ENCODE data around the gene MAU2. TPM values are rescaled to one million over a fixed set of nuclear protein-coding genes. Genes with fewer than 3 reads are reported as not detected.

MAU2 gene
- total and polyA plus RNA-seq, 2 of the 13 experiments (the other 11 are each of a cell fraction or from before 2014, with no cell fraction given), result 16.8 to 33.8 TPM

- TF ChIP-seq, protein P1, sequence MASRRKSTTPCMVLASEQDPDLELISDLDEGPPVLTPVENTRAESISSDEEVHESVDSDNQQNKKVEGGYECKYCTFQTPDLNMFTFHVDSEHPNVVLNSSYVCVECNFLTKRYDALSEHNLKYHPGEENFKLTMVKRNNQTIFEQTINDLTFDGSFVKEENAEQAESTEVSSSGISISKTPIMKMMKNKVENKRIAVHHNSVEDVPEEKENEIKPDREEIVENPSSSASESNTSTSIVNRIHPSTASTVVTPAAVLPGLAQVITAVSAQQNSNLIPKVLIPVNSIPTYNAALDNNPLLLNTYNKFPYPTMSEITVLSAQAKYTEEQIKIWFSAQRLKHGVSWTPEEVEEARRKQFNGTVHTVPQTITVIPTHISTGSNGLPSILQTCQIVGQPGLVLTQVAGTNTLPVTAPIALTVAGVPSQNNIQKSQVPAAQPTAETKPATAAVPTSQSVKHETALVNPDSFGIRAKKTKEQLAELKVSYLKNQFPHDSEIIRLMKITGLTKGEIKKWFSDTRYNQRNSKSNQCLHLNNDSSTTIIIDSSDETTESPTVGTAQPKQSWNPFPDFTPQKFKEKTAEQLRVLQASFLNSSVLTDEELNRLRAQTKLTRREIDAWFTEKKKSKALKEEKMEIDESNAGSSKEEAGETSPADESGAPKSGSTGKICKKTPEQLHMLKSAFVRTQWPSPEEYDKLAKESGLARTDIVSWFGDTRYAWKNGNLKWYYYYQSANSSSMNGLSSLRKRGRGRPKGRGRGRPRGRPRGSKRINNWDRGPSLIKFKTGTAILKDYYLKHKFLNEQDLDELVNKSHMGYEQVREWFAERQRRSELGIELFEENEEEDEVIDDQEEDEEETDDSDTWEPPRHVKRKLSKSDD (CRISPR knock-in tag; IDR thresholded peaks at IDR 0.05; ENCODE audit: low read depth), result peak; percentile 85
- TF ChIP-seq ZFYVE20 (CRISPR knock-in tag; IDR thresholded peaks at IDR 0.05; ENCODE audit: borderline replicate concordance, low read depth) (peak; percentile 79; the same call in 1 of the 2 replicates), XRCC5 (optimal IDR thresholded peaks at IDR 0.05; ENCODE audit: low read length) (peak; percentile 66), AFF4 (CRISPR knock-in tag; IDR thresholded peaks at IDR 0.05) (no peak), GATA4 (IDR thresholded peaks at IDR 0.05; ENCODE audit: borderline replicate concordance, low read depth) (no peak), ZSCAN31 (CRISPR knock-in tag; IDR thresholded peaks at IDR 0.05; ENCODE audit: low read depth) (peak; percentile 70; the same call in 1 of the 2 replicates), ZMYM3 (CRISPR knock-in tag; IDR thresholded peaks at IDR 0.05) (no peak), KDM4B (CRISPR knock-in tag; IDR thresholded peaks at IDR 0.05) (no peak), HNRNPUL1 (IDR thresholded peaks at IDR 0.05; ENCODE audit: low read depth, low read length) (0 out of 2 replicates have a peak, but pooled peaks have one; percentile 52), RNF2 (conservative IDR thresholded peaks at IDR 0.05; ENCODE audit: low read depth) (peak; percentile 79), HOXA3 (CRISPR knock-in tag; IDR thresholded peaks at IDR 0.05) (peak; percentile 92), TFAP4 (IDR thresholded peaks at IDR 0.05; ENCODE audit: borderline replicate concordance, low read depth) (peak; percentile 84), SETDB1 (CRISPR knock-in tag; IDR thresholded peaks at IDR 0.05; ENCODE audit: borderline replicate concordance) (no peak), ZBTB42 (CRISPR knock-in tag; IDR thresholded peaks at IDR 0.05) (peak; percentile 83; the same call in 1 of the 2 replicates), AGO2 (optimal IDR thresholded peaks at IDR 0.05; ENCODE audit: low read depth, low read length) (peak; percentile 56), ZNF589 (CRISPR knock-in tag; conservative IDR thresholded peaks at IDR 0.05) (peak; percentile 85)
- TF ChIP-seq, protein P2, sequence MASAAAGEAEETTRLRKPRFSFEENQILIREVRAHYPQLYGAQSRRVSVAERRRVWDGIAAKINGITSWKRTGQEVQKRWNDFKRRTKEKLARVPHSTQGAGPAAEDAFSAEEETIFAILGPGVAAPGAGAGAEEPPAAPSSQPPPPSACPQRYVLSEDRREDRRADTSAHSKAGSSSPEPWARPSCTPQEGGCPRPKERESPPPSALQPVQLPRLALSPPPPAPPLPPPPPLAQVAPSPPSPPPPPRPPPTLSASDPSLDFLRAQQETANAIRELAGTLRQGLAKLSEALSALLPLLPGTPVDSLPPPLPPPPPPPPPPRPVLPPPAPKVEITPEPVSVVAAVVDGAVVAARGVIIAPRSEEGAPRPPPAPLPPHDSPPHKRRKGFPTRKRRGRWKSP (CRISPR knock-in tag; IDR thresholded peaks at IDR 0.05), result peak; percentile 66
- TF ChIP-seq, protein P3, sequence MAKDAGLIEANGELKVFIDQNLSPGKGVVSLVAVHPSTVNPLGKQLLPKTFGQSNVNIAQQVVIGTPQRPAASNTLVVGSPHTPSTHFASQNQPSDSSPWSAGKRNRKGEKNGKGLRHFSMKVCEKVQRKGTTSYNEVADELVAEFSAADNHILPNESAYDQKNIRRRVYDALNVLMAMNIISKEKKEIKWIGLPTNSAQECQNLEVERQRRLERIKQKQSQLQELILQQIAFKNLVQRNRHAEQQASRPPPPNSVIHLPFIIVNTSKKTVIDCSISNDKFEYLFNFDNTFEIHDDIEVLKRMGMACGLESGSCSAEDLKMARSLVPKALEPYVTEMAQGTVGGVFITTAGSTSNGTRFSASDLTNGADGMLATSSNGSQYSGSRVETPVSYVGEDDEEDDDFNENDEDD (CRISPR knock-in tag; IDR thresholded peaks at IDR 0.05; ENCODE audit: borderline replicate concordance), result peak; percentile 95
Observed at GRCh38 chr19:19404879-19405860, 84.5 kb downstream of the MAU2 start, which contains the start of gene GATAD2A (continued).

Data from HepG2 (cell line).